CD4-positive, CD25-positive, alpha-beta regulatory T cell (primary cell): ENCODE measurements around the gene FGF1. TPM values are rescaled to one million over a fixed set of nuclear protein-coding genes. Genes with fewer than 3 reads are reported as not detected.

Experiments
- ATAC-seq, 2 donors: fragments of 150-1000 bp; cut with Tn5 transposase; one replicate each; pipeline ENCODE4 v1.10.0; 2021; ENCODE audit warnings: low read depth in 2 of 2, moderate number of reproducible peaks in 2 of 2, moderate library complexity in 1 of 2
- DNase-seq, 3 donors: peaks; one replicate each; pipeline versions ENCODE4 v3.0.0 to v3.0.0-alpha.2; 2012 to 2022; ENCODE audit warnings: mixed read lengths in 1 of 3
- H3K27ac ChIP-seq: one replicate; pipeline ENCODE4 v1.7.0; 2013; ENCODE audit warnings: mild to moderate bottlenecking, low read length; ENCODE audit not compliant: insufficient read depth, poor library complexity, severe bottlenecking
- H3K27me3 ChIP-seq: one replicate; pipeline ENCODE4 v1.7.0; 2013; ENCODE audit warnings: low read length; ENCODE audit not compliant: control insufficient read depth, insufficient read depth
- H3K36me3 ChIP-seq: one replicate; pipeline ENCODE4 v1.7.0; 2013; ENCODE audit warnings: mild to moderate bottlenecking, low read length, moderate library complexity; ENCODE audit not compliant: control insufficient read depth, insufficient read depth
- H3K4me1 ChIP-seq: 2 replicates; pipeline ENCODE4 v1.7.0; 2013; ENCODE audit warnings: mild to moderate bottlenecking, low read length; ENCODE audit not compliant: insufficient read depth, control insufficient read depth, poor library complexity, severe bottlenecking
- H3K4me3 ChIP-seq: one replicate; pipeline ENCODE4 v1.7.0; 2013; ENCODE audit warnings: low read depth, mild to moderate bottlenecking, low read length, moderate library complexity
- H3K9me3 ChIP-seq, 2 experiments: 1 replicate in 1 of 2; 2 replicates in 1 of 2; pipeline ENCODE4 v1.7.0; 2013; ENCODE audit warnings: low read length in 2 of 2, mild to moderate bottlenecking in 1 of 2, moderate library complexity in 1 of 2; ENCODE audit not compliant: control insufficient read depth in 2 of 2
- H3K27ac Mint-ChIP-seq, 3 donors: one replicate each; pipeline ENCODE4 v1.8.0; 2020 to 2022; ENCODE audit warnings: mild to moderate bottlenecking in 3 of 3, mixed read lengths in 3 of 3, moderate library complexity in 2 of 3
- H3K27me3 Mint-ChIP-seq: one replicate; pipeline ENCODE4 v1.8.0; 2022; ENCODE audit warnings: mild to moderate bottlenecking, mixed read lengths
- H3K36me3 Mint-ChIP-seq: one replicate; pipeline ENCODE4 v1.8.0; 2020; ENCODE audit warnings: mixed read lengths
- H3K4me1 Mint-ChIP-seq, 4 donors: one replicate each; pipeline ENCODE4 v1.8.0; 2020 to 2022; ENCODE audit warnings: mixed read lengths in 4 of 4, mild to moderate bottlenecking in 1 of 4
- H3K4me3 Mint-ChIP-seq, 4 donors: one replicate each; pipeline ENCODE4 v1.8.0; 2020 to 2022; ENCODE audit warnings: mild to moderate bottlenecking in 4 of 4, mixed read lengths in 4 of 4, moderate library complexity in 3 of 4
- H3K9me3 Mint-ChIP-seq, 7 donors: one replicate each; pipeline ENCODE4 v1.8.0; 2020 to 2022; ENCODE audit warnings: mixed read lengths in 7 of 7, mild to moderate bottlenecking in 3 of 7, moderate library complexity in 2 of 7
- polyA plus RNA-seq, 4 donors: library from polyadenylated mRNA; unstranded; fragments of 300-500 nt; fragmentation: Illumina TruSeq; gene quantifications; one replicate each; pipeline ENCODE4 v1.2.3, GENCODE V29; 2021
- total RNA-seq: library from RNA; stranded (reverse); gene quantifications from one replicate; pipeline ENCODE4 v1.2.3, GENCODE V29; 2022

FGF1 gene
- total and polyA plus RNA-seq, 5 donors from 2014 or later, result not detected

DNA sequence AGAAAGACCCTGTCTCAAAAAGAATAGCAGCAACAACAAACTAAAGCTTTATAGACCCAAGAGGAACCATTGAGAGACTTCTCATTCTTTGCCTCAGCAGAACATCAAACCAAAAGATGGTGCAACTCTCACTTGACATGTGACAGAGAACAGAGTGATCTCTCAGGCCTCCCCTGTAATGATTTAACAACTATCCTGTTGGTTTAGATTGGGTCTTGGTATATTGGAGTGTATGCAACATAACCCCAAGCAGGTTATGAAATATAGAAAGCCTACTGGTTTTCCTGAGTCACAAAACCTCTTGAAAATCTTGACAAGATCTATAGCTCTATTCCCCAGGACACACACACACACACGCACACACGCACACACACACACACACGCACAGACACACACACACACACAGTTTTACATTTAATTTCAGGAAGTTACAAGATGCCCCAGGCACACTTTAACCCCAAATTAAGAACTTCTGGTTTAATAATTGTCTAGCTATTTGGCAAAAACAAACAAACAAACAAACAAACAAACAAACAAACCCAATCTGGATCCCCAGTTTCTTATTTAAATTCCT, 6.5 kb upstream of the FGF1 start:
- H3K27ac ChIP-seq, result no peak overlapping the region
- H3K9me3 ChIP-seq, result no peaks in the 10 kb centered on the region
- no peaks in the 10 kb centered on the region for H3K4me1 ChIP-seq
- no peak for ATAC-seq
- no peaks in the 10 kb centered on the region for H3K36me3 ChIP-seq
- no peak overlapping the region for H3K4me3 ChIP-seq
- DNase-seq, result no peak
- H3K4me1 Mint-ChIP-seq, result peaks cover 0 to 3% (median 0%) of the 10 kb centered on the region in 4 donors
- peaks cover 14% of the 10 kb centered on the region for H3K27me3 ChIP-seq
- peaks cover 4% of the 10 kb centered on the region for H3K36me3 Mint-ChIP-seq
- no peak overlapping the region for H3K27ac Mint-ChIP-seq
- no peaks in the 10 kb centered on the region for H3K9me3 Mint-ChIP-seq
- H3K4me3 Mint-ChIP-seq, result no peak overlapping the region
- H3K27me3 Mint-ChIP-seq, result peaks cover 17% of the 10 kb centered on the region

DNA sequence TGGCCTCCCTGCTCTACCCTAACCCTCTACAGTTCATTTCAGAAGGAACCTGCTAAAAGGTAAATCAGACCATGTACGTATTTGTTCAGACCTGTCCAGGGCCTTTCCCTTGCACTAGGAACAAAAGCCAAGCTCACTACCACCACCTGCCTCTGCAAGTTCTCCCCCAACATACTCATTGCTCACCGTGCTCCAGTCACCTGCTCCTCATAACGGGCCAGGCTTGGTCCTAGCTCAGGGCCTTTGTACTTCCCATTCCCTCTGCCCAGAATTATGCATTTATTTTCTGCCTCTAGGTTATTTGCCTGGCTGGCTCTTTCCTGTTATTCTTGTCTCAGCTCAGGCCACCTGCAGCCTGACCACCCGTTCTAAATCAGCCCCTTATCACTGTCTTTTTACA, 4.8 kb upstream of the FGF1 start:
- no peak overlapping the region for H3K27ac ChIP-seq
- no peaks in the 10 kb centered on the region for H3K4me1 Mint-ChIP-seq
- no peaks in the 10 kb centered on the region for H3K9me3 Mint-ChIP-seq
- no peak overlapping the region for H3K4me3 ChIP-seq
- peaks cover 16% of the 10 kb centered on the region for H3K27me3 Mint-ChIP-seq
- no peak for ATAC-seq
- H3K27ac Mint-ChIP-seq, result no peak overlapping the region
- no peaks in the 10 kb centered on the region for H3K4me1 ChIP-seq
- no peaks in the 10 kb centered on the region for H3K9me3 ChIP-seq
- no peak overlapping the region for H3K4me3 Mint-ChIP-seq
- no peak for DNase-seq
- peaks cover 4% of the 10 kb centered on the region for H3K36me3 Mint-ChIP-seq
- H3K27me3 ChIP-seq, result peaks cover 14% of the 10 kb centered on the region
- no peaks in the 10 kb centered on the region for H3K36me3 ChIP-seq

DNA sequence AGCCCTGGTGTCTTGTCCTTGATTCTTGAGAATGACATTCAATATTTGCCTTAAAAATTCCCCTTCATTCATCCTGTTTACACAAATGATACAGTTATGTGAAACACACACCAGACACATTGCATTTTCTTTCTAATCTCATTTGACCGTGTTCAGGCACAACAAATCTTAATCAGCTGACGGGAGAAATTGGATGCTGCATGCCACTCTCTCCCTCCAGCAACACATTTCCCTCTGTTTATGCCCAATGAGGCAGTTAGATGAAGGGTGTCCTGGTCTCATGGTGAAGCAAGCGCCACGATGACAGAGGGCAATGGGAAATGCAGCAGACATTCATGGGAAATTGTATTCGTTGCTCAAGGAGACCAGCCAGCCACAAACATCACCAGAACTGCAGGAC, 3.2 kb upstream of the FGF1 start:
- no peaks in the 10 kb centered on the region for H3K4me1 ChIP-seq
- Mint-ChIP-seq H3K4me1 (no peaks in the 10 kb centered on the region), H3K4me3 (no peak overlapping the region), H3K36me3 (peaks cover 4% of the 10 kb centered on the region), H3K27me3 (peaks cover 10% of the 10 kb centered on the region), H3K27ac (no peak overlapping the region), H3K9me3 (no peaks in the 10 kb centered on the region)
- ATAC-seq, result no peak
- H3K9me3 ChIP-seq, result no peaks in the 10 kb centered on the region
- H3K27me3 ChIP-seq, result peaks cover 10% of the 10 kb centered on the region
- no peak overlapping the region for H3K4me3 ChIP-seq
- H3K36me3 ChIP-seq, result no peaks in the 10 kb centered on the region
- no peak overlapping the region for H3K27ac ChIP-seq
- DNase-seq, result no peak

DNA sequence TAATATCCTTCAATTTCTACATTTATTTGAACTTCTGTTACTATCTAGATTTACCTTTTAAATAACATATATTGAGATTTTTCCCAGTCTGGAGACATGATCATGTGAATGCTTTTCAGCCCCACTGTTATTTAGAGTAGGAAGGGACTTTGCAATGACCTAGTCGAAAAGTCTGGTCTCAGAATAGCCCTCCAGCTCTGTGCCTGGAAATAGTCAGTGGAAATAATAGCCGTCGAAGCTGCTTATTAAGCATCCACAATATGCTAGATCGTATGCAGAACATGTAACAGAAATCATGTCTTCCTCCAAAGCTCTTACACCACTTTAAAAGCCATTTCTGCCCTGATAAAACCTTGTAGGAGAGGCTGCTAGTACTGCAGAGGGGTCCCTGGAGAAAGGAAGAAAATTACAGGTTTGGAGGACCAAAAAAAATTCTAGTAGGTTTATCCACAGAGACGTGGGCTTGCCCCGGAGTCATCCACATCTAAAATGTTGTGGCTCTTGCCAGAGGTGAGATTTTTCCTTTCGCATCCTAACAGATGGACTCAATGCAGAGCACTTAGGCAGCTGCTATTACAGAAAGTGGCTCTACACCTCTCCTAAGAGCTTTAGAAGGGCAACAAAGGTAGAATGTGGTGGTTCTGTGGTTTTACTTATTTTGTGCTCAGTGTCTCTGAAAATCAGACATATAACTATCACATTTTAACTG, 2.5 kb upstream of the FGF1 start:
- no peaks in the 10 kb centered on the region for H3K4me1 ChIP-seq
- H3K9me3 Mint-ChIP-seq, result no peaks in the 10 kb centered on the region
- H3K4me1 Mint-ChIP-seq, result no peaks in the 10 kb centered on the region
- DNase-seq, result no peak
- no peak for ATAC-seq
- H3K27ac Mint-ChIP-seq, result no peak overlapping the region
- H3K27ac ChIP-seq, result no peak overlapping the region
- no peak overlapping the region for H3K4me3 Mint-ChIP-seq
- no peak overlapping the region for H3K4me3 ChIP-seq
- peaks cover 10% of the 10 kb centered on the region for H3K27me3 ChIP-seq
- H3K36me3 ChIP-seq, result no peaks in the 10 kb centered on the region
- no peaks in the 10 kb centered on the region for H3K9me3 ChIP-seq
- H3K27me3 Mint-ChIP-seq, result peaks cover 6% of the 10 kb centered on the region
- peaks cover 4% of the 10 kb centered on the region for H3K36me3 Mint-ChIP-seq

DNA sequence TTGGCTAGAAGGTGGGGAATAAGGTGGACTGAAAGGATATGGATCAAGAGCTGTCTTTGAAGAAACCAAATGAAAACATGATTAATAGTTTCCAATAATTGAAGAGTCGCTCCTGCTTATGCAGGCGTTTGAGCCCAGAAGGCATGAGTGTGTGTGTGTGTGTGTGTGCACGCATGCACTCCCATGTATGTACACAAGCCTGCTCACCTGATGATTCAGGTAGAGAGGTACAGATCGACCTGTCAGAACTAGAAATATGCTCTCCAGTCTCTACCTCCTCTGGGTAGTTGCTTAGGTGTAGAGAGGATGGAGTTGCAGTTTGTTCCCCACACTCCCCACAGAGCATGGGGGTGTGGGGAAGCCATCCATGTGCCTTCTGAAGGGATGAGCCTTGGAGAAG, 1.1 kb upstream of the FGF1 start:
- Histone ChIP-seq H3K9me3 (no peaks in the 10 kb centered on the region), H3K36me3 (no peaks in the 10 kb centered on the region), H3K27me3 (peaks cover 10% of the 10 kb centered on the region), H3K27ac (no peak overlapping the region), H3K4me3 (no peak overlapping the region), H3K4me1 (no peaks in the 10 kb centered on the region)
- no peak overlapping the region for H3K27ac Mint-ChIP-seq
- peaks cover 4% of the 10 kb centered on the region for H3K36me3 Mint-ChIP-seq
- no peak overlapping the region for H3K4me3 Mint-ChIP-seq
- H3K27me3 Mint-ChIP-seq, result peaks cover 6% of the 10 kb centered on the region
- DNase-seq, result no peak
- no peak for ATAC-seq
- H3K9me3 Mint-ChIP-seq, result no peaks in the 10 kb centered on the region
- no peaks in the 10 kb centered on the region for H3K4me1 Mint-ChIP-seq

DNA sequence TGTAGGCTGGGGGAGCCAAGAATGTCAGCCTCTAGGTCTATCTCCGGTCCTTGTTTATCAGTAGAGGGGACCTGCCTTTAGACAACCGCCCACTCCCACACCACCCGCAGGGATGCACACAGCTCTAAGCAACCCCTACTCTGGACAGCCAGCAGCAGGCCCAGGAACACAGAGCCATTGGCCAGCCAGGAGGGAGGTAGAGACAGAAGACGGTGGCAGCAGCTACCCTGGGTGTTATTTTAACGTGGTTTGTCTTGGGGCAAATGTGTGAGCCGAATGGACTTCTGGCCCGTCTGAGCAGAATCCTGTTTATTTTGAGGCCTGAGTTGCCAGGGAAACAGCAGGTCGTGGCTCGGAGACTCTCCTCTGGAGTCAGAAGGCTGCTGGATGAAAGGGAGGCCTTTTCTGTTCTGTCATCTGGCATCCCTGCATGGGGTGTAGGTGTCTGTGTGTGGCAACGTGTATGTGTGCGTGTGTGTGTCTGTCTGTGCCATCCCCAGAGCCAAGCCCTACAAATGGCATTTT, 382 bp upstream of the FGF1 start:
- no peaks in the 10 kb centered on the region for H3K36me3 ChIP-seq
- H3K27ac ChIP-seq, result no peak overlapping the region
- ATAC-seq (no peak), DNase-seq (no peak)
- H3K4me3 ChIP-seq, result no peak overlapping the region
- Mint-ChIP-seq H3K9me3 (peaks cover 0 to 2% (median 0%) of the 10 kb centered on the region in 7 donors), H3K4me1 (no peaks in the 10 kb centered on the region), H3K27ac (no peak overlapping the region), H3K36me3 (peaks cover 4% of the 10 kb centered on the region), H3K4me3 (no peak overlapping the region), H3K27me3 (peaks cover 6% of the 10 kb centered on the region)
- no peaks in the 10 kb centered on the region for H3K9me3 ChIP-seq
- H3K4me1 ChIP-seq, result no peaks in the 10 kb centered on the region
- peaks cover 10% of the 10 kb centered on the region for H3K27me3 ChIP-seq

DNA sequence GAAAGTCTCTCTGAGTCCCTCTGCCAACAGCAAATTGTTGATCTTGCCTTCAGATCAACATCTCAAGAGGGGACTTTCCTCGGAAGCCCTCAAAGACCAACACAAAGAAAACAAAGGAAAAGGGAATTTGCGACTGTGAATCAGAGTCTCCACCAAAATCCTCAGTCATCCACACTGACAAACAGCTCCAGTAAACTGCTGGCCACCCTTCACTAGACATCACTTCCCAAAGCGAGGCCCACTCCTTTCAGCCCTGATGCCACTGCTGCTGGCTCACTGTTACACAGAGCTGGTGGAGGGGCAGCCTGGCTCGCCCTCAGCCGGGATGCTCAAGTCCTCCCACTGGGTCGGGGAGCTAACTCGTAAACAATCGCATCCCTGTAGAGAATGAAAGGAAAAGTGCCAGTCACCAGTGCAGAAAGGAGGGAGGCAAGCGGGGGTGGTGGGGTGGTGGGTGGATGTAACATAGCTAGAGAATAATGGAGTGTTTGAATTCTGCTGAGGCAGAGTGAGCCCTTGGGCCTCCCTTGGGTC, 1.3 kb downstream of the FGF1 start:
- H3K27me3 ChIP-seq, result peaks cover 10% of the 10 kb centered on the region
- Mint-ChIP-seq H3K27me3 (peaks cover 6% of the 10 kb centered on the region), H3K9me3 (peaks cover 0 to 2% (median 0%) of the 10 kb centered on the region in 7 donors), H3K27ac (no peak overlapping the region), H3K36me3 (no peaks in the 10 kb centered on the region), H3K4me1 (no peaks in the 10 kb centered on the region), H3K4me3 (no peak overlapping the region)
- no peaks in the 10 kb centered on the region for H3K4me1 ChIP-seq
- no peaks in the 10 kb centered on the region for H3K9me3 ChIP-seq
- no peak overlapping the region for H3K4me3 ChIP-seq
- no peaks in the 10 kb centered on the region for H3K36me3 ChIP-seq
- H3K27ac ChIP-seq, result no peak overlapping the region
- DNase-seq (no peak), ATAC-seq (no peak)
